ENCODE measurements around the gene LSM4.

GRCh38 chr19:18280247-18281081 is 42.4 kb downstream of the LSM4 start:
- TF ChIP-seq EZH2 (IDR thresholded peaks at IDR 0.05; ENCODE audit: low read length, unreplicated experiment), result no peak
- TF ChIP-seq, protein P1, sequence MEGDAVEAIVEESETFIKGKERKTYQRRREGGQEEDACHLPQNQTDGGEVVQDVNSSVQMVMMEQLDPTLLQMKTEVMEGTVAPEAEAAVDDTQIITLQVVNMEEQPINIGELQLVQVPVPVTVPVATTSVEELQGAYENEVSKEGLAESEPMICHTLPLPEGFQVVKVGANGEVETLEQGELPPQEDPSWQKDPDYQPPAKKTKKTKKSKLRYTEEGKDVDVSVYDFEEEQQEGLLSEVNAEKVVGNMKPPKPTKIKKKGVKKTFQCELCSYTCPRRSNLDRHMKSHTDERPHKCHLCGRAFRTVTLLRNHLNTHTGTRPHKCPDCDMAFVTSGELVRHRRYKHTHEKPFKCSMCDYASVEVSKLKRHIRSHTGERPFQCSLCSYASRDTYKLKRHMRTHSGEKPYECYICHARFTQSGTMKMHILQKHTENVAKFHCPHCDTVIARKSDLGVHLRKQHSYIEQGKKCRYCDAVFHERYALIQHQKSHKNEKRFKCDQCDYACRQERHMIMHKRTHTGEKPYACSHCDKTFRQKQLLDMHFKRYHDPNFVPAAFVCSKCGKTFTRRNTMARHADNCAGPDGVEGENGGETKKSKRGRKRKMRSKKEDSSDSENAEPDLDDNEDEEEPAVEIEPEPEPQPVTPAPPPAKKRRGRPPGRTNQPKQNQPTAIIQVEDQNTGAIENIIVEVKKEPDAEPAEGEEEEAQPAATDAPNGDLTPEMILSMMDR (conservative IDR thresholded peaks at IDR 0.05; ENCODE audit: low read depth, low read length), result no peak

Measured in PC-3 (cell line).